GM10847 (cell line): ENCODE results near the gene FBXW9.
A peak's percentile ranks its signal among the peaks of the same experiment; 100 is the strongest.

Experiments used
- POLR2A ChIP-seq: IDR thresholded peaks from 2 replicates; pipeline ENCODE4 v1.6.1; 2011; ENCODE audit not compliant: insufficient read length; ENCODE audit errors: extremely low read depth

Gene FBXW9

DNA sequence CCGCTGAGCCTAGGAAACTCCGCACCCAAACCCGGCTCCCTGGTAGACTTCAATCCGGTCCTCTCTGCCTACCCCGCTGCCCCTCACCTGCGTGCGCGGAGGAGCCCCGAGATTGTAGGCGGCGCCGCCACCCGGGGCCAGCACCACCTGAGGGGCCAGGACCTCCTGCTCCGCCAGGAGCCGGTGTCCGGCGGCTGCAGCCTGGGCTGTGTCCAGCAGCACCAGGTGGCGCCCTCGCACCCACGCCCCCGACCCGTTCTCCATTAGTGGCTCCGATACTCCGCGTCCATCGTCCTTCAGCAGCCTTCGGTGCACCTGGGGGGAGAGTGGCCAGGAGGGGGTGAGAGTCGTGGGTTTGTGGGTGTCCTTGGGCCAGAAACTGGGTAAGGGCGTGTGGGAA is 48.3 kb downstream of the FBXW9 start:
- no peak for TF ChIP-seq POLR2A

- TF ChIP-seq POLR2A, result no peak
Measured at GRCh38 chr19:12647490-12648071, 48.9 kb downstream of the FBXW9 start.

DNA sequence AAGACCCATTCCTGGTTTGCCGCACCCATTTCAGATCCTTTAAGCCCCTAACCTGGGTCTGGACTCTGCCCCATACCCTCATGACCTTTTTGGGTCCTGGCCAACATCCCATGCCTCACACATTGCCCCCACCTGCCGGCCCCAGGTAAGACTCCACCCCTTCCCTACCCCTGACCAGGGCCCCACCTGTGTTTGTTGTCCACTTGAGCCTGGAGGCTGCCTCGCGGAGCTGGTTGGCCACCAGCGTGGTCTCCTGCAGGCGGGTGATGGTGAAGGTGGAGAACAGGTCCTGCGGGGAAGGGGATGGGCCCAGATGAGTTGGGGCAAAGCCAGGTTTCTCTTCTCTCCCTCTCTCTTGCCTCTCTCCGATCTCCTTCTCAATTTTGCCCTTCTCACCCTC is 49.4 kb downstream of the FBXW9 start:
- no peak for TF ChIP-seq POLR2A

DNA sequence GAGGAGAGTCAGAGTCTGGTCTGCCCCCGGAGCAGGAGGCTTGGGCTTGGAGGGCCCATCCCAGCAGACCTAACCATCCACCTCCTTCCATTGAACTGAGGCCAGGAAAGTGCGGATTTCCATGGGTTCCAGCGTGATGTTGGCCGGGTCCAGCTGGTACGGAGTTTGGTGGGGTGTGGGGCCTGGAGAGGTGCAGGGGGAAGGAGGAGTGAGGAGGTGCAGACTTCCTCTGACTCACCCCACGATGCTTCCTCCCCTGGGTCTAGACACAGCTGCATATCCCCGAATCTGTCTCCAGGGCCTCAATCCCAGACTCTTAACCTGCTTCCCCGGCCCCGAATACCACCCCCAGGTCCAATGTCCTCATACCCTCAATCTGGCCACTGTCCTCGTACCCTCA is 49.9 kb downstream of the FBXW9 start:
- no peak for TF ChIP-seq POLR2A

DNA sequence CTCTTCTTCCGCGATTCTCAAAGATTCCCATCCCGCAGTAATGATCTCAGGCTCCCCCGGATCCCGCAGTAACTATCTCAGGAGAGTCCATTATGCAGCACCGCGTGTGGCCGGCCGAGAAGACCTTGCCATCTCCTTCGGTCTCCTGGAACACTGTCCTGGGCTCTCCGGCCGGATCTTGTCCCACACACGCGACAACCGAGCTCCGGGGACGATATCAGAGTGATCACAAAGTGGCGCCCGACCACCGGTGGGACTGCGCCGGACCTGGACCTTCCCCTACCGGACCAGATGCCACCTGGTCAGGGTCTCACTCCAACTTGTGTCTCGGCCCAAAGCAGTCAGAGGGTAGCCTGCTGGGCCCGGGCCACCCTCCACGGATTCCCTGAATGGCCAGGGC is 53.9 kb downstream of the FBXW9 start:
- TF ChIP-seq POLR2A, result no peak

- no peak for TF ChIP-seq POLR2A
Measured at GRCh38 chr19:12641456-12641855, 55.0 kb downstream of the FBXW9 start.

GRCh38 chr19:12639901-12640613 is 56.4 kb downstream of the FBXW9 start:
- TF ChIP-seq POLR2A, result peak; percentile 23
